PC-3 (cell line): ENCODE data around the gene SPON2. TPM values are rescaled to one million over a fixed set of nuclear protein-coding genes. Genes with fewer than 3 reads are reported as not detected.

Source experiments
- ATAC-seq: fragments of 200-7000 bp; cut with Tn5 transposase; 2 replicates; pipeline ENCODE4 v1.9.1; 2020; ENCODE audit warnings: mild to moderate bottlenecking, moderate library complexity
- BruUV-seq: library from RNA; stranded (reverse); fragments of 400-500 nt; replicated peaks from 2 replicates; lab custom pipeline; 2021; lab: Mats Ljungman, UMichigan
- CTCF ChIA-PET: fragments of 300-600 bp; sonication (Branson Sonifier 250); formaldehyde crosslinking; loops from one replicate; lab custom pipeline; 2022; ENCODE audit warnings: antibody characterized with exemption; lab: Charles Lee
- POLR2A ChIA-PET: fragments of 300-600 bp; sonication (Branson Sonifier 250); formaldehyde crosslinking; loops from one replicate; lab custom pipeline; 2022; ENCODE audit warnings: antibody characterized with exemption; ENCODE audit not compliant: unreplicated experiment; lab: Charles Lee
- DNase-seq: peaks from one replicate; pipeline ENCODE4 v3.0.0-alpha.2; 2015
- H2AFZ ChIP-seq: fragments of 300-600 bp; sonication (generic); 2 replicates; pipeline ENCODE4 v1.6.0; 2016; ENCODE audit warnings: antibody characterized with exemption, low read length
- H3F3A ChIP-seq: fragments of 300-600 bp; sonication (generic); one replicate; pipeline ENCODE4 v1.6.0; 2017; ENCODE audit warnings: antibody characterized with exemption, low read length, control low read depth, mild to moderate bottlenecking; ENCODE audit not compliant: unreplicated experiment
- H3K27ac ChIP-seq: fragments of 300-600 bp; sonication (generic); 2 replicates; pipeline ENCODE4 v1.5.1; 2016; ENCODE audit warnings: mild to moderate bottlenecking, low read length
- H3K27me3 ChIP-seq: fragments of 300-600 bp; sonication (generic); 2 replicates; pipeline ENCODE4 v1.6.1; 2016; ENCODE audit warnings: low read length, mixed read lengths
- H3K36me3 ChIP-seq: fragments of 300-600 bp; sonication (generic); 2 replicates; pipeline ENCODE4 v1.6.1; 2016; ENCODE audit warnings: low read depth, mixed run types, low read length, mixed read lengths
- H3K4me1 ChIP-seq: fragments of 300-600 bp; sonication (generic); 2 replicates; pipeline ENCODE4 v1.5.1; 2016; ENCODE audit warnings: low read length; ENCODE audit not compliant: insufficient read depth
- H3K4me2 ChIP-seq: fragments of 300-600 bp; sonication (generic); 2 replicates; pipeline ENCODE4 v1.6.0; 2016; ENCODE audit warnings: low read length
- H3K4me3 ChIP-seq: fragments of 300-600 bp; sonication (generic); 2 replicates; pipeline ENCODE4 v1.5.1; 2016; ENCODE audit warnings: mild to moderate bottlenecking, low read length, mixed read lengths
- H3K79me2 ChIP-seq: fragments of 300-600 bp; sonication (generic); 2 replicates; pipeline ENCODE4 v1.6.1; 2017; ENCODE audit warnings: low read length, mixed read lengths
- H3K9ac ChIP-seq: fragments of 300-600 bp; sonication (generic); 2 replicates; pipeline ENCODE4 v1.6.0; 2016; ENCODE audit warnings: mild to moderate bottlenecking, low read length
- H3K9me2 ChIP-seq: fragments of 300-600 bp; sonication (generic); replicated peaks from 2 replicates; pipeline ENCODE4 v1.6.1; 2016; ENCODE audit warnings: mixed run types, low read length, mixed read lengths
- H3K9me3 ChIP-seq: fragments of 300-600 bp; sonication (generic); 2 replicates; pipeline ENCODE4 v1.6.1; 2016; ENCODE audit warnings: low read length, mixed read lengths
- H4K20me1 ChIP-seq: fragments of 300-600 bp; sonication (generic); 2 replicates; pipeline ENCODE4 v1.6.1; 2016; ENCODE audit warnings: low read length, mixed read lengths
- EZH2 ChIP-seq: fragments of 300-600 bp; sonication (generic); IDR thresholded peaks from one replicate; pipeline ENCODE4 v1.6.1; 2017; ENCODE audit warnings: antibody characterized with exemption, mild to moderate bottlenecking, low read length; ENCODE audit not compliant: unreplicated experiment
- EZH2phosphoT487 ChIP-seq: fragments of 300-600 bp; sonication (generic); IDR thresholded peaks from 2 replicates; pipeline ENCODE4 v1.6.1; 2018; ENCODE audit warnings: mild to moderate bottlenecking, antibody characterized with exemption, low read length, borderline replicate concordance
- intact Hi-C: fragments of 100-400 bp; cut with micrococcal nuclease; formaldehyde crosslinking; loops from 2 replicates; pipeline ENCODE4 v1.9.0; 2023
- total RNA-seq: library from RNA; depleted of rRNA; stranded (reverse); fragments of >200 nt; gene quantifications from 2 replicates; pipeline ENCODE4 v1.2.3, GENCODE V29; 2014
- TF ChIP-seq, protein P1 (sequence below): fragments of 300-600 bp; sonication (generic); conservative IDR thresholded peaks from 2 replicates; pipeline ENCODE4 v1.5.1; 2017; ENCODE audit warnings: antibody characterized with exemption, low read depth, mild to moderate bottlenecking, low read length

Gene SPON2
- total RNA-seq, 1 experiment from 2014 or later = 0.80 TPM

DNA sequence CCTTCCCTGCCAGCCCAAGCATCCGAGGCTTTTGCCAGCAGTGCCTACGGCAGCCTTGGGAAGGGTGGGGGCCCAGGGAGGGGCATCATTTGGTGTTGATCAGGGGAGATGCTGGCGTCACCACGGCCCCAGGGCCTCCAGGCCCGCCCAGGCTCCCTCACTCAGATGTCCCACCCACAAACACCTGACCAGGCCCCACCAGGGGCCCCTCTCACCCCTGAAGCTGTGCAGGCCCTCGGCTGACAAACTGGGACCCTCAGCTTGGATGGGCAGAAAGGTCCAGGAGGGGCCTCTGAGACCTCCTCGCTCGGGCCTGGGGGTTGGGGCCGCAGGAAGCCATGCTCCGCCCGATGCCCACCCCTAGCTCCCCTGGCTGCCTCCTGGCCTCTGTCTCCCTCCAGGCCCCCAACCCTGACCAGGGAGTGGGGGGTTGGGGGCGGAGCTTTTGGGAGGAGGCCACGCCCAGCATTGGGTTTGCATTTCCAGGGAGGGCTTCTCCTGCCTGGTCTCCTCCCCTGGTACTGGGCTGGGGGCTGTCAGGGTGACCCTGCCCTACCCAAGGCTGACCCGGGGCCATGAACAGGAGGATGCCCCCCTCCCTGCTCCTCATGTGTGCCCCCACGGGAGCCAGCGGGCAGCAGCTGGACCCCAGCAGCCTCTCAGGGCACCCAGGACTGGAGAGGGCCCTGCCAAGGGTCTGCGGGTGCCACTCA lies 33.4 kb upstream of the SPON2 start:
- Histone ChIP-seq H3K4me3 (no peak overlapping the region), H3F3A (no peaks in the 10 kb centered on the region), H3K9ac (no peak overlapping the region), H3K27ac (no peak overlapping the region), H3K9me3 (no peaks in the 10 kb centered on the region), H3K27me3 (no peaks in the 10 kb centered on the region), H3K4me1 (no peaks in the 10 kb centered on the region), H2AFZ (no peak overlapping the region), H3K36me3 (no peaks in the 10 kb centered on the region), H4K20me1 (no peaks in the 10 kb centered on the region), H3K9me2 (no peaks in the 10 kb centered on the region), H3K4me2 (no peak overlapping the region), H3K79me2 (no peaks in the 10 kb centered on the region)
- DNase-seq (no peak), ATAC-seq (no peak)
- BruUV-seq = no TSS peak
- CTCF ChIA-PET = no interaction called here
- POLR2A ChIA-PET = no interaction called here
- intact Hi-C loops = no loop called here
- TF ChIP-seq EZH2phosphoT487 (no peak), EZH2 (no peak)
- TF ChIP-seq, protein P1, sequence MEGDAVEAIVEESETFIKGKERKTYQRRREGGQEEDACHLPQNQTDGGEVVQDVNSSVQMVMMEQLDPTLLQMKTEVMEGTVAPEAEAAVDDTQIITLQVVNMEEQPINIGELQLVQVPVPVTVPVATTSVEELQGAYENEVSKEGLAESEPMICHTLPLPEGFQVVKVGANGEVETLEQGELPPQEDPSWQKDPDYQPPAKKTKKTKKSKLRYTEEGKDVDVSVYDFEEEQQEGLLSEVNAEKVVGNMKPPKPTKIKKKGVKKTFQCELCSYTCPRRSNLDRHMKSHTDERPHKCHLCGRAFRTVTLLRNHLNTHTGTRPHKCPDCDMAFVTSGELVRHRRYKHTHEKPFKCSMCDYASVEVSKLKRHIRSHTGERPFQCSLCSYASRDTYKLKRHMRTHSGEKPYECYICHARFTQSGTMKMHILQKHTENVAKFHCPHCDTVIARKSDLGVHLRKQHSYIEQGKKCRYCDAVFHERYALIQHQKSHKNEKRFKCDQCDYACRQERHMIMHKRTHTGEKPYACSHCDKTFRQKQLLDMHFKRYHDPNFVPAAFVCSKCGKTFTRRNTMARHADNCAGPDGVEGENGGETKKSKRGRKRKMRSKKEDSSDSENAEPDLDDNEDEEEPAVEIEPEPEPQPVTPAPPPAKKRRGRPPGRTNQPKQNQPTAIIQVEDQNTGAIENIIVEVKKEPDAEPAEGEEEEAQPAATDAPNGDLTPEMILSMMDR = no peak

DNA sequence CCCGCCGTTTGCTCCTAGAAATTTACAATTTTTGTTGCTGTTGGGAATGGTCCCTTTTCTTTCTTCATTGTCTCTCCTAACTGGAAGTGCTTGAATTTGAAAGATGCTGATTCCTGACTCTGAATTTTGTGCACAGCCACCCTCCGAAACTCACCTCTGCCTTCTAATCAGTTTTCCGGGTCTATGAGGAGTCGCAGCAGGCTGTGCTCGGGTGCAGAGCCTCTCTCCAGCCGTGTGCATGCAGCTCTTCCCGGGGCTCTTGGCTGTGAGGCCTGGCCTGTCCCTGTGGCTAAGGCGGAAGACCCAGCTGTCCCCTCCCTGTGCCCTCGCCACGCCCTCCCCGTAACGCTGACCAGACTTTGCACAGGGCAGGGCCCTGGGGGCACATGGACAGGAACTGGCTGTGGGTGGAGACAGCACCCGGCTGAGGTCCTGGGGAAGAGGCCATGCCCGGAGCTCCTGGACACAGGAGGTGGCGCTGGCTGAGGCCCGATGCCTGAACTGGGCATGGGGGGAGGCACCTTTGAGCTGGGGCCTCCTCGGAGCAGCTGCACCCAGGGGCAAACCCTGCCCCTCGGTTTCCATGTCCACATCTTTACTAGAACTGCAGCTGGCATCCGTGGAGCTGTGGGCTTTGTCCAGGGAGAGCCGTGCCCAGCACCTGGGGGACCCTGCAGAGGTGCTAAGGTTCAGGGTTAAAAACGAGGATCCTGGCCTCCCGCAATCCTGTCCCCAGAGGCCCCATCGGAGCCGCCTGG lies 32.6 kb upstream of the SPON2 start:
- Histone ChIP-seq H3K27ac (no peak overlapping the region), H3K79me2 (no peaks in the 10 kb centered on the region), H3K4me1 (no peaks in the 10 kb centered on the region), H4K20me1 (no peaks in the 10 kb centered on the region), H3F3A (no peaks in the 10 kb centered on the region), H3K9me3 (no peaks in the 10 kb centered on the region), H3K4me2 (no peak overlapping the region), H2AFZ (no peak overlapping the region), H3K9me2 (no peaks in the 10 kb centered on the region), H3K9ac (no peak overlapping the region), H3K36me3 (no peaks in the 10 kb centered on the region), H3K4me3 (no peak overlapping the region), H3K27me3 (no peaks in the 10 kb centered on the region)
- ATAC-seq (no peak), DNase-seq (no peak)
- TF ChIP-seq EZH2 = no peak
- TF ChIP-seq, protein P1 = no peak
- no peak for TF ChIP-seq EZH2phosphoT487
- ChIA-PET POLR2A (no interaction called here), CTCF (no interaction called here)
- BruUV-seq = no TSS peak
- intact Hi-C loops = no loop called here
